ENCODE results near the gene CCSER1. TPM values are rescaled to one million over a fixed set of nuclear protein-coding genes. Genes with fewer than 3 reads are reported as not detected.
"Not testable (repeated sequence)": the region's sequence is repeated elsewhere in the genome, so short reads cannot be mapped to it uniquely, and the experiment has no call there.

Gene CCSER1
- total RNA-seq, 1 donor from 2014 or later = not detected

DNA sequence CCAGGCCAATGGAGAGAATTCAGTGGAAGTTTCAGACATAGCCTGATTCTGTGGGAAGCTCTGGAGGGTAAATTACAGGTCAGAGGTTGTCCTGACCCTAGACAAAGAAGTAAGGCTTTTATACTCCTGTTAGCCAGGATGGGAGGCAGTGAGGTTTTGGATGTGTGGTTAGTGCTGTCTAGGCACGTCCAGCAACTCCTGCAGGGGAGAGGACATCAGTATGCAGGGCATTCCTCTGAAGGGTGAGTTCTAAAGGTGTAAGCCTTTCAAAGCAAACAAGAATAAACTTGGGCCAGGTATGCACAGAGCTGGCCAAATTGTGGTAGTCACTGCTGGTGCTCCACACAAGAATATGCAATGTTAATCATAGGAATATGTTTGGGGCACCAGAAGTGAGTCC lies 562.5 kb downstream of the CCSER1 start:
- no peaks in the 10 kb centered on the region for H3K4me1 Mint-ChIP-seq (ENCODE audit: low read depth)
- H3K4me3 Mint-ChIP-seq (ENCODE audit: unreplicated experiment) = no peak overlapping the region
- no peak overlapping the region for H3K27ac Mint-ChIP-seq (ENCODE audit: unreplicated experiment)
- no peaks in the 10 kb centered on the region for H3K36me3 Mint-ChIP-seq (ENCODE audit: low read depth)
- no peaks in the 10 kb centered on the region for H3K9me3 Mint-ChIP-seq (ENCODE audit: low read depth)
- peaks cover 7% of the 10 kb centered on the region for H3K27me3 Mint-ChIP-seq (ENCODE audit: low read depth)
- DNase-seq (ENCODE audit: low spot score) = no peak
- TF ChIP-seq, protein P1, sequence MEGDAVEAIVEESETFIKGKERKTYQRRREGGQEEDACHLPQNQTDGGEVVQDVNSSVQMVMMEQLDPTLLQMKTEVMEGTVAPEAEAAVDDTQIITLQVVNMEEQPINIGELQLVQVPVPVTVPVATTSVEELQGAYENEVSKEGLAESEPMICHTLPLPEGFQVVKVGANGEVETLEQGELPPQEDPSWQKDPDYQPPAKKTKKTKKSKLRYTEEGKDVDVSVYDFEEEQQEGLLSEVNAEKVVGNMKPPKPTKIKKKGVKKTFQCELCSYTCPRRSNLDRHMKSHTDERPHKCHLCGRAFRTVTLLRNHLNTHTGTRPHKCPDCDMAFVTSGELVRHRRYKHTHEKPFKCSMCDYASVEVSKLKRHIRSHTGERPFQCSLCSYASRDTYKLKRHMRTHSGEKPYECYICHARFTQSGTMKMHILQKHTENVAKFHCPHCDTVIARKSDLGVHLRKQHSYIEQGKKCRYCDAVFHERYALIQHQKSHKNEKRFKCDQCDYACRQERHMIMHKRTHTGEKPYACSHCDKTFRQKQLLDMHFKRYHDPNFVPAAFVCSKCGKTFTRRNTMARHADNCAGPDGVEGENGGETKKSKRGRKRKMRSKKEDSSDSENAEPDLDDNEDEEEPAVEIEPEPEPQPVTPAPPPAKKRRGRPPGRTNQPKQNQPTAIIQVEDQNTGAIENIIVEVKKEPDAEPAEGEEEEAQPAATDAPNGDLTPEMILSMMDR (IDR thresholded peaks at IDR 0.05) = no peak

GRCh38 chr4:90695411-90695810 lies 568.2 kb downstream of the CCSER1 start:
- Mint-ChIP-seq H3K27me3 (ENCODE audit: low read depth) (peaks cover 6% of the 10 kb centered on the region), H3K4me1 (ENCODE audit: low read depth) (no peaks in the 10 kb centered on the region), H3K36me3 (ENCODE audit: low read depth) (no peaks in the 10 kb centered on the region), H3K4me3 (ENCODE audit: unreplicated experiment) (no peak overlapping the region), H3K9me3 (ENCODE audit: low read depth) (no peaks in the 10 kb centered on the region), H3K27ac (ENCODE audit: unreplicated experiment) (no peak overlapping the region)
- DNase-seq (ENCODE audit: low spot score) = no peak
- TF ChIP-seq, protein P1 (IDR thresholded peaks at IDR 0.05) = no peak

DNA sequence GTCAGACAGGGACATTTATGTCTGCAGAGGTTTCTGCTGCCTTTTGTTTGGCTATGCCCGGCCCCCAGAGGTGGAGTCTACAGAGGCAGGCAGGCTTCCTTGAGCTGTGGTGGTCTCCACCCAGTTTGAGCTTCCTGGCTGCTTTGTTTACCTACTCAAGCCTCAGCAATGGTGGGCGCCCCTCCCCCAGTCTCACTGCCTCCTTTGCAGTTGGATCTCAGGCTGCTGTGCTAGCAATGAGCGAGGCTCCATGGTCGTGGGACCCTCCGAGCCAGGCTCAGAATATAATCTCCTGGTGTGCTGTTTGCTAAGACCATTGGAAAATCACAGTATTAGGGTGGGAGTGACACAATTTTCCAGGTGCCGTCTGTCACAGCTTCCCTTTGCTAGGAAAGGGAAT lies 578.3 kb downstream of the CCSER1 start:
- H3K27me3 Mint-ChIP-seq (ENCODE audit: low read depth); H3K4me3 Mint-ChIP-seq (ENCODE audit: unreplicated experiment); H3K27ac Mint-ChIP-seq (ENCODE audit: unreplicated experiment); H3K36me3 Mint-ChIP-seq (ENCODE audit: low read depth); H3K4me1 Mint-ChIP-seq (ENCODE audit: low read depth): not testable (repeated sequence)
- peaks cover 18% of the 10 kb centered on the region for H3K9me3 Mint-ChIP-seq (ENCODE audit: low read depth)
- DNase-seq (ENCODE audit: low spot score) = peak; percentile 54

DNA sequence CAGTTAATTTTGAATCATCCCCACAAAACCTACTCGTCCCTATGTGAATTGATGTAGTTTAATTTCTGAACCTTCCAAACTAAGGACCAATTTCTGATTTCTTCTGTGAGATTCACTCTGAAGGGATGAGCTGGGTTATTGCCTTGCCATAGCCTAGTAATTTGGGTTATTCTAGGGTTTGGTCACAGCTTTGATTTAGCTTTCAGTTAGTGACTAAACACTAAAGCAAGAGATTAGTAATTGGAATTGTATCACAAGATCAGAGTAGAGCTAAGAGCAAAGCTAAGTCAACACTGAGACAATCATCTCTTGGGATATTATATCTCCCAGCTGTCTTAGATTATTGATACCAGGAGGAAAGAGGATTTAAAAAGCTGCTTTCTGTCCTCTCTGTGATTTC lies 588.0 kb downstream of the CCSER1 start:
- Mint-ChIP-seq H3K4me3 (ENCODE audit: unreplicated experiment) (no peak overlapping the region), H3K4me1 (ENCODE audit: low read depth) (no peaks in the 10 kb centered on the region), H3K27me3 (ENCODE audit: low read depth) (no peaks in the 10 kb centered on the region), H3K36me3 (ENCODE audit: low read depth) (no peaks in the 10 kb centered on the region), H3K9me3 (ENCODE audit: low read depth) (no peaks in the 10 kb centered on the region), H3K27ac (ENCODE audit: unreplicated experiment) (no peak overlapping the region)
- TF ChIP-seq, protein P1 (IDR thresholded peaks at IDR 0.05) = no peak
- no peak for DNase-seq (ENCODE audit: low spot score)

GRCh38 chr4:90718931-90719330 lies 591.7 kb downstream of the CCSER1 start:
- TF ChIP-seq, protein P1 (IDR thresholded peaks at IDR 0.05) = no peak
- Mint-ChIP-seq H3K9me3 (ENCODE audit: low read depth) (no peaks in the 10 kb centered on the region), H3K4me3 (ENCODE audit: unreplicated experiment) (no peak overlapping the region)

DNA sequence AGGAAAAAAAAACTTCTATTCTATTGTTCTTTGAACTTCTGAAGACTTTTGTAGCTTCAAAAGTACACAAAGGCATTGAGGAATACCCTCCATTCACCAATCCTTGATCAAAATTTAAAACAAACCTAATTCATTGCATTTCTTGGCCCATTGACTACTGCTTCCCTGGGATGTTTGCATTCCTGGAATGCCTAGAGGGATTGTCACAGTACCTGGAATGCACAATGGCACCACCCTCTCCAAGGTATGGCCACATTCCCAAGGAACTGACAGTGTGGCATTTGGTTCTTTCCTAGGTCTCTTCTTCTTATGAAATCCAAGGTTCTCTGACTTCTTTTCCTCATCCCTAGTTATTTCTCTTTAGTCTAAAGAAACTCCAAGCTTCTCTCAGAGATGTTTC lies 600.7 kb downstream of the CCSER1 start:
- no peak for DNase-seq (ENCODE audit: low spot score)

More at GRCh38 chr4:90718931-90719330, 591.7 kb downstream of the CCSER1 start:
- Mint-ChIP-seq H3K27me3 (ENCODE audit: low read depth) (no peaks in the 10 kb centered on the region), H3K27ac (ENCODE audit: unreplicated experiment) (no peak overlapping the region), H3K36me3 (ENCODE audit: low read depth) (no peaks in the 10 kb centered on the region), H3K4me1 (ENCODE audit: low read depth) (no peaks in the 10 kb centered on the region)
- no peak for DNase-seq (ENCODE audit: low spot score)

More for the DNA sequence above, 600.7 kb downstream of the CCSER1 start:
- H3K4me1 Mint-ChIP-seq (ENCODE audit: low read depth) = peaks cover 5% of the 10 kb centered on the region
- peaks cover 3% of the 10 kb centered on the region for H3K27me3 Mint-ChIP-seq (ENCODE audit: low read depth)
- peaks cover 2% of the 10 kb centered on the region for H3K9me3 Mint-ChIP-seq (ENCODE audit: low read depth)
- no peak overlapping the region for H3K4me3 Mint-ChIP-seq (ENCODE audit: unreplicated experiment)
- no peaks in the 10 kb centered on the region for H3K36me3 Mint-ChIP-seq (ENCODE audit: low read depth)
- H3K27ac Mint-ChIP-seq (ENCODE audit: unreplicated experiment) = no peak overlapping the region
- TF ChIP-seq, protein P1 (IDR thresholded peaks at IDR 0.05) = no peak
